Effector memory CD4-positive, alpha-beta T cell (primary cell): ENCODE results near the gene RAB8A.
A peak's percentile ranks its signal among the peaks of the same experiment; 100 is the strongest.

Source experiments
- DNase-seq, 3 donors: peaks; one replicate each; pipeline ENCODE4 v3.0.0-alpha.2; 2020
- H3K27ac ChIP-seq: 2 replicates; pipeline ENCODE4 v1.7.0; 2013; ENCODE audit warnings: mild to moderate bottlenecking, low read length, moderate library complexity; ENCODE audit not compliant: insufficient read depth, poor library complexity, severe bottlenecking
- H3K27me3 ChIP-seq: replicated peaks from 2 replicates; pipeline ENCODE4 v1.7.0; 2013; ENCODE audit warnings: mild to moderate bottlenecking, low read length; ENCODE audit not compliant: insufficient read depth, control insufficient read depth, poor library complexity, severe bottlenecking
- H3K36me3 ChIP-seq: 2 replicates; pipeline ENCODE4 v1.7.0; 2013; ENCODE audit warnings: mild to moderate bottlenecking, low read length, moderate library complexity; ENCODE audit not compliant: control insufficient read depth, insufficient read depth
- H3K4me1 ChIP-seq: 2 replicates; pipeline ENCODE4 v1.7.0; 2013; ENCODE audit warnings: low read length, mild to moderate bottlenecking; ENCODE audit not compliant: control insufficient read depth, insufficient read depth, poor library complexity, severe bottlenecking
- H3K4me3 ChIP-seq: 2 replicates; pipeline ENCODE4 v1.7.0; 2013; ENCODE audit warnings: low read length, low read depth, mild to moderate bottlenecking; ENCODE audit not compliant: insufficient read depth, poor library complexity, severe bottlenecking
- H3K9me3 ChIP-seq: 2 replicates; pipeline ENCODE4 v1.7.0; 2013; ENCODE audit warnings: mild to moderate bottlenecking, low read length, moderate library complexity; ENCODE audit not compliant: control insufficient read depth

RAB8A gene

DNA sequence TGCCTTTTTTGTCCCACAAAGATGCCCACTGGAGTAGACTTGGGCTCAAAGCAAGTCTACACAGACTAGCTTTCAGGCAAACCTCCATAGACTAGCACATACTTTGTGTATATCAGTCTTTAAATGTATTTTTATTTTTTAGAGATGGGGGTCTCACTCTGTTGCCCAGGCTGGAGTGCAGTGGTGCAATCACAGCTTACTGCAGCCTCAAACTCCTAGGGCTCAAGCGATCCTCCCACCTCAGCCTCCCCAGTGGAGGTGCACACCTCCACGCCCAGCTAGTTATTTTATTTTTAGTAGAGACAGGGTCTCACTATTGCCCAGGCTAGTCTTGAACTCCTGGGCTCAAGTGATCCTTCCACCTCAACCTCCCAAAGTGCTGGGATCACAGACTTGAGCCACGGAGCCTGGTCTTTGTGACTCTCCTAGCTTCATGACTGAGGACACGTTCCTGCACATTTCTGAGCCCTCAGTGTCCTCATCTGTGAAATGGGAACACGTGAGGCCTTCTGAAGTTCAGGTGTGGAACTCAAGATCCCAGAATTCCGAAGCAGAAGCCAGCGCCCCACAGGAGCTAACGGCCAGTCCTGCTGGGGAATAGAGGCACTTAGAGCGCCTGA is 40.5 kb upstream of the RAB8A start:
- no peaks in the 10 kb centered on the region for H3K36me3 ChIP-seq
- peaks cover 43% of the 10 kb centered on the region for H3K4me1 ChIP-seq
- peak overlapping the region; percentile 86 for H3K27ac ChIP-seq
- no peak overlapping the region for H3K4me3 ChIP-seq
- H3K27me3 ChIP-seq, result no peaks in the 10 kb centered on the region
- no peak for DNase-seq
- no peaks in the 10 kb centered on the region for H3K9me3 ChIP-seq

GRCh38 chr19:16073481-16073880 is 38.2 kb upstream of the RAB8A start:
- peaks cover 53% of the 10 kb centered on the region for H3K4me1 ChIP-seq
- no peak overlapping the region for H3K4me3 ChIP-seq
- H3K9me3 ChIP-seq, result no peaks in the 10 kb centered on the region
- H3K36me3 ChIP-seq, result no peaks in the 10 kb centered on the region
- DNase-seq, result no peak
- H3K27me3 ChIP-seq, result no peaks in the 10 kb centered on the region
- no peak overlapping the region for H3K27ac ChIP-seq

DNA sequence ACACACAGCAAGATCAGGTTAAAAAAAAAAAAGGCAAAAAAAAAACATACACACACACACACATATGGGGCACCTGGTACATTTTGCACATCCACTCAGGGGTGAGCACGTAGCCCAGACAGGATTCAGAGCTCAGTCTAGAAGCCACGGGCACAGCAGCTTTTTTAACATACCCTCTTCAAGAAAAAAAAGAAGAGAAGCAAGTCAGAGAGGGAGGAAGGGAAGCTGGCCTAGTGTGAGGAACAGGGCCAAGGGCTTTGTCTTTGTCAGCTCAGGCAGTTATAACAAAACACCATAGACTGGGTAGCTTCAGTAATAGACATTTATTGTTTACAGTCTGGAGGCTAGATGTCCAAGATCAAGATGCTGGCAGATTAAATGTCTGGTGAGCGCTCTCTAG is 37.7 kb upstream of the RAB8A start:
- Histone ChIP-seq H3K27ac (peak overlapping the region; percentile 44), H3K9me3 (no peaks in the 10 kb centered on the region), H3K4me3 (no peak overlapping the region), H3K27me3 (no peaks in the 10 kb centered on the region), H3K36me3 (no peaks in the 10 kb centered on the region), H3K4me1 (peaks cover 54% of the 10 kb centered on the region)
- DNase-seq, result no peak

DNA sequence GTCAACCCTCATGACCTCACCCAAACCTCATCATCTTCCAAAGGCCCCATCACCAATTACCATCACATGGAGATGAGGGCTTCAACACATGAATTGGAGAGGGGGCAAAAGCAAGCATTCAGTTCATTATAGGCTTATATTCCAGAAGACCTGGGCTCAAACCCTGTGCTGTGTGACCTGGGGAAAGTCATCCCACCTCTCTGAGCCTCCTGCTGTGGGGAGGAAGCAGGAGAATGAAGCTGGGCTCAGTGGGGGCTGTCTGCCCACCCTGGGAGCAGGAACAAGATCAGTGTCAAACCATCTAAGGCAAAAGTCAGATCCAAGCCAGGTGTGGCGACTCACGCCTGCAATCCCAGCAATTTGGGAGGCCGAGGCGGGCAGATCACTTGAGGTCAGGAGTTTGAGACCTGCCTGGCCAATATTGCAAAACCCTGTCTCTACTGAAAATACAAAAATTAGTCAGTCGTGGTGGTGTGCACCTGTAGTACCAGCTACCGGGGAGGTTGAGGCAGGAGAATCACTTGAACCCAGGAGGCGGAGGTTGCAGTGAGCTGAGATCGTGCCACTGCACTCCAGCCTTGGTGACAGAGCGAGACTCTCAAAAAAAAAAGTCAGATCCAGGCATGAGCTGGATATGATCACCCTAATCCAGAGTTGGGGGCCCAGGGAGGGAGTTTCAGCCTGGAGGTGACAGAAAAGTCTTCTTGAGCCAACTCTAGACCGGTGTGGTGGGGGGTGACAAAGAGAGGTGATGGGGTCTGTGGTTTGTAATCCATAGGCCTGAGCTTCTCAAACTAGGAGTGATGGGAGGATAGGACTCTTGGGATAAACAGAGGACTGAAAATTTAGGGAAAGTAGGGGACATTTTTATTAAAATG is 37.0 kb upstream of the RAB8A start:
- no peaks in the 10 kb centered on the region for H3K9me3 ChIP-seq
- no peaks in the 10 kb centered on the region for H3K27me3 ChIP-seq
- peak overlapping the region; percentile 89 for H3K27ac ChIP-seq
- H3K36me3 ChIP-seq, result no peaks in the 10 kb centered on the region
- no peak overlapping the region for H3K4me3 ChIP-seq
- DNase-seq, result no peak
- peaks cover 50% of the 10 kb centered on the region for H3K4me1 ChIP-seq

DNA sequence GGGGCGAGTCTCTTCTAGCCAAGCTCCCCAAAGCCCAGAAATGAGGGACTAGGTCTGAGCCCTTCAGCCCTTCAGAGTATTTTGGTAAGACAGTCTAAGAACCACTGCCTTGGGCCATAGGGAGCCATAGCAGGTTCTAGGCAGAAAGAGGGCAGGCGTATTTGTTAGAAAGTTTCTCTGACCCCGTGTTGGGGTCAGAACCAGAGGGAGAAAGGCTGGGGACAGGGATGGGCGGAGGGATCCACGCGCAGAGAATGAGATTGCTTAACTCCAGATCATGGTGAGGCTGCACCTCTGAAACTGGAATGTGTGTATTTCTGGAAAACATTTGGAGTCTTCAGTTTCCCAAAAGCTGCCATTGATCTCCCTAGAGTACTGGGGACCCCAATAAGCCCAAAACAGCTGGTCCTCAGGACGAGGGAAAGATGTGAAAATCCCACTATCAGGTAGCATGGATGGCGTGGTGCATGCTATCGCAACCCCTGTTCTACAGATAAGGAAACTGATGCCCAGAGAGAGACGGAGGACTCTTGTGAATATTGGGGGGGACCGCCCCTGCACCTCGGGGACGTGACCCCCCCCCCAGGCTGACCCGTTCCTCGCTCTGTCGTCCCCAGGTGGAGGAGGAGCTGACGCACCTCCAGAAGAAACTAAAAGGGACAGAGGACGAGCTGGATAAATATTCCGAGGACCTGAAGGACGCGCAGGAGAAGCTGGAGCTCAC is 36.1 kb upstream of the RAB8A start:
- Histone ChIP-seq H3K36me3 (no peaks in the 10 kb centered on the region), H3K4me3 (peak overlapping the region; percentile 92), H3K27ac (peak overlapping the region; percentile 89), H3K4me1 (peaks cover 51% of the 10 kb centered on the region), H3K27me3 (no peaks in the 10 kb centered on the region), H3K9me3 (no peaks in the 10 kb centered on the region)
- DNase-seq, result no peak

DNA sequence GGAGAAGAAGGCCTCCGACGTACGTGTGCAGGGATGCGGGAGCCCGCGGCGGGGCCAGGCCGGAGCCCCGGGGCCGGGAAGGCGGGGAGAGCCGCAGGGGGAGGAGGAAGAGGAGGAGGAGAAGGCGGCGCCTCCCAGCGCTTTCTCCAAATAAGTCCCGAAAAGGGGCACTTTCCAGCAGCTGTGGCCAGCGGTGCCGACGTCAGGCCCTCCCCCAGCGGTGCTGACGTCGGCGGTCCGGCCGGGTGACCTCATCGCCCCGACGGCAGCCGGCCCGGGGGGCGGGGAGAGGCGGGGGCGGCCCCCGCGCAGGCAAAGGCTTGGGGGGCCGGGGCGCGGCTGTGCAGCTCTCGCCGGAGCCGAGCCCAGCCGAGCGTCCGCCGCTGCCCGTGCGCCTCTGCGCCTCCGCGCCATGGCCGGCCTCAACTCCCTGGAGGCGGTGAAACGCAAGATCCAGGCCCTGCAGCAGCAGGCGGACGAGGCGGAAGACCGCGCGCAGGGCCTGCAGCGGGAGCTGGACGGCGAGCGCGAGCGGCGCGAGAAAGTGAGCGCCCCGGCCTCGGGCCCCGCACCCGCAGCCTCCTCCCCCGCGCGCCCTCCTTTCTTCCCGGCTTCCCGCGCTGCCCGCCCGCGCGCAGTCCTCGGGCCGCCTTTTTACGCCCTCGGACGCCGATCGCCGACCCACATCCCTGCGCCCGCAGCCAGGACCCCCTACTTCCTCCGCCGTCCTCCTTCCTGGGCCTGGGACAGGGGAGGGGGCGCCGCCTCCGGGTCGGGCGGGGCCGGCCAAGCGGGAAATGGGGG is 35.3 kb upstream of the RAB8A start, which contains the start of gene TPM4:
TPM4 (plus strand) TSS at position 342 of the 804 bp plus-strand sequence; CDS start at position 413, 71 bp downstream.
- Histone ChIP-seq H3K4me3 (peak within 1 kb of the TSS; percentile 92), H3K9me3 (no peaks in the 10 kb centered on the region), H3K36me3 (peaks cover 6% of the 10 kb centered on the region), H3K4me1 (peaks cover 49% of the 10 kb centered on the region), H3K27ac (peak within 1 kb of the TSS; percentile 89), H3K27me3 (no peaks in the 10 kb centered on the region)
- peak; percentile 80 to 83 (median 81) for DNase-seq

DNA sequence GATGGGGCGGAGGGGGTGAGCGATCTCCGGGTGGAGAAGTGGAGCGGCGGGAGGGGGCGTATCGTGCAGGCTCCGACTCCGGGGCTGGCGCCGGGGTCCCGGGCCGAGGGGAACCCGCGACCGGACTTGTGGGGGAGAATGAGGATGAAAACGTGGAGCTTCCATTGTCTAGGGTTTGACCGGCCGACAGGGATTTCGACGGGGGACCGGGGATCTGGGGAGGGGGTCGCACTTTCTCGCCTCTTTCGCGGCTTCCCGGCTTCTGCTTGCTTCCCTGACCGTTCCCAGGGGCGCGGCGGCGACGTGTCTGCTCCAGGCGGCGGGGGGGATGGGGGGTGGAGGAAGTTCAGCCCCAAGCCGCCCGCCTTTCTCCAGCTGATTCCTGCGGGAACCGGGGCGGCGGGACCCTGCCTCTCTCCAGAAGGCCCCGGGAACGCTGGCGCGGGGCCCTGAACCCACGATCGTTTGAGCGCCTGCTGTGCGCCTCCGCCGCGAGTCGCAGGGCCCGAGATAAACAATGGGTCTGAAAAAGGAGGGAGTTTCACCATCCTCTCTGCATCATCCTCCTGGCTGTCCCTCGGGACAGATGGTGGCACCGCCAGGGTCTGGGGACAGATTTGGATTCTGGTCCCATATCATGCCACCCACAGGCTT is 34.6 kb upstream of the RAB8A start:
- Histone ChIP-seq H3K36me3 (peaks cover 10% of the 10 kb centered on the region), H3K9me3 (no peaks in the 10 kb centered on the region), H3K27me3 (no peaks in the 10 kb centered on the region), H3K27ac (peak overlapping the region; percentile 89), H3K4me1 (peaks cover 47% of the 10 kb centered on the region), H3K4me3 (peak overlapping the region; percentile 92)
- DNase-seq, result no peak

DNA sequence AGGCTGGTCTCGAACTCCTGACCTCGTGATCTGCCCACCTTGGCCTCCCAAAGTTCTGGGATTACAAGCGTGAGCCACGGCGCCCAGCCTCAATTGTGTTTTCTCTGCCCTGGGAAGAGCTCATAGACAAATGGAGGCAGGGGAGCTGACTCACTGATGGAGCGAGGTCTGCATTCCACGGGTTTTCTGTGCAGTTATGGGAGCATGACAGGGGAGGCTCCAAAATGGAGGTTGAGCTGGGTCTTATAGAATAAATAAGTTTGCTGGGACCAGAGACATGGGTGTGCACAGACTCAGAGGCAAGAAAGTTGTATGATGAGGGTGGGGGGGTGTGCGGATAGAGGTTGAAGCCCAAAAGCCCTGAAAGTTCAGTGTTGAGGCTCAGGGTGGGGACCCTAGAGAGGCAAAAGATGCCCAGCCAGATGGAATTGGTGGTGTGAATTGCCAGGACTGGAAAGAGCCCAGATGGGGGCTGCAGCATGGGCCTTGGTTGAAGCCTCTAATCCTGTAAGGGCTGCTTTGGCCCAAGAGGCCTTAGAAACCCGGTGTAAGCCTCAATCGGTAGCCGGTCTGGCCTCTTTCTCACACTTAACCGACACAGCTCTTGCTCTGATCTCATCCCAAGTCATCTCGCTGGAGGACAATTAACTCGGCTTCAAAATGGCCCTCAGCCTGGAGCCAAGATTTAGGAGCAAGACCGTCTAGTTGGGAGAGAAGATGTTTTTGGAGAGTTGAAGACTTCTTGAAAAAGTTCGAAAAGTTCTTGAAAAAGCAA is 33.5 kb upstream of the RAB8A start:
- no peak for DNase-seq
- Histone ChIP-seq H3K4me3 (peak overlapping the region; percentile 92), H3K4me1 (peaks cover 45% of the 10 kb centered on the region), H3K36me3 (peaks cover 20% of the 10 kb centered on the region), H3K27ac (peak overlapping the region; percentile 89), H3K27me3 (no peaks in the 10 kb centered on the region), H3K9me3 (no peaks in the 10 kb centered on the region)
